WTC11 (cell line): ENCODE measurements around the gene ZNF12. TPM values are rescaled to one million over a fixed set of nuclear protein-coding genes. Genes with fewer than 3 reads are reported as not detected.

Experiments used
- ATAC-seq: fragments of 200-7000 bp; cut with Tn5 transposase; 2 replicates; pipeline ENCODE4 v1.10.0; 2021; ENCODE audit warnings: mild to moderate bottlenecking, moderate library complexity
- CTCF ChIA-PET: fragments of 300-600 bp; sonication (Branson Sonifier 250); formaldehyde crosslinking; loops from one replicate; lab custom pipeline; 2021; ENCODE audit warnings: antibody characterized with exemption; lab: Charles Lee
- POLR2A ChIA-PET: fragments of 350-600 bp; sonication (Branson Sonifier 250); formaldehyde crosslinking; loops from one replicate; lab custom pipeline; 2021; ENCODE audit warnings: antibody characterized with exemption; lab: Charles Lee
- DNase-seq: peaks from one replicate; pipeline ENCODE4 v3.0.0; 2021; ENCODE audit warnings: low spot score
- H3K27ac Mint-ChIP-seq: 2 replicates; pipeline ENCODE4 v1.8.0; 2021; ENCODE audit warnings: mixed read lengths
- H3K27me3 Mint-ChIP-seq: 2 replicates; pipeline ENCODE4 v1.8.0; 2021; ENCODE audit warnings: low read depth, mild to moderate bottlenecking, moderate library complexity, mixed read lengths
- H3K36me3 Mint-ChIP-seq: 2 replicates; pipeline ENCODE4 v1.8.0; 2021; ENCODE audit warnings: mixed read lengths
- H3K4me1 Mint-ChIP-seq: 2 replicates; pipeline ENCODE4 v1.8.0; 2022; ENCODE audit warnings: mixed read lengths
- H3K4me3 Mint-ChIP-seq: 2 replicates; pipeline ENCODE4 v1.8.0; 2021; ENCODE audit warnings: mild to moderate bottlenecking, moderate library complexity, mixed read lengths
- H3K9me3 Mint-ChIP-seq: 2 replicates; pipeline ENCODE4 v1.8.0; 2021; ENCODE audit warnings: mixed read lengths
- AFF4 ChIP-seq: sonication (generic); formaldehyde crosslinking; IDR thresholded peaks from 2 replicates; pipeline ENCODE4 v1.8.1; 2023; ENCODE audit warnings: mild to moderate bottlenecking, missing genetic modification reagents, borderline replicate concordance
- ARID4B ChIP-seq: sonication (generic); formaldehyde crosslinking; IDR thresholded peaks from 2 replicates; pipeline ENCODE4 v1.8.0; 2023; ENCODE audit warnings: missing genetic modification reagents, mild to moderate bottlenecking, borderline replicate concordance
- ESRRA ChIP-seq: sonication (generic); formaldehyde crosslinking; IDR thresholded peaks from 2 replicates; pipeline ENCODE4 v1.8.1; 2022; ENCODE audit warnings: mild to moderate bottlenecking, missing genetic modification reagents, borderline replicate concordance
- FOXP1 ChIP-seq: sonication (generic); formaldehyde crosslinking; IDR thresholded peaks from 2 replicates; pipeline ENCODE4 v1.8.0; 2022; ENCODE audit warnings: missing genetic modification reagents, mild to moderate bottlenecking, moderate library complexity, borderline replicate concordance
- GRHL2 ChIP-seq: fragments of 250-450 bp; sonication (Bioruptor Pico); IDR thresholded peaks from 2 replicates; pipeline ENCODE4 v1.8.0; 2022; ENCODE audit warnings: mild to moderate bottlenecking, moderate library complexity; ENCODE audit not compliant: insufficient replicate concordance, severe bottlenecking
- HMGA2 ChIP-seq: fragments of 250-450 bp; sonication (Bioruptor Pico); IDR thresholded peaks from 2 replicates; pipeline ENCODE4 v1.4.0; 2021; ENCODE audit warnings: mild to moderate bottlenecking, moderate library complexity
- JAZF1 ChIP-seq: fragments of 250-450 bp; sonication (Bioruptor Pico); IDR thresholded peaks from 2 replicates; pipeline ENCODE4 v1.9.0; 2021; ENCODE audit warnings: moderate library complexity, mild to moderate bottlenecking, inconsistent platforms
- MYBL2 ChIP-seq: sonication (generic); formaldehyde crosslinking; IDR thresholded peaks from 2 replicates; pipeline ENCODE4 v1.8.1; 2023; ENCODE audit warnings: mild to moderate bottlenecking, moderate library complexity, missing genetic modification reagents
- NFE2L1 ChIP-seq: sonication (generic); formaldehyde crosslinking; IDR thresholded peaks from 2 replicates; pipeline ENCODE4 v1.8.1; 2023; ENCODE audit warnings: missing genetic modification reagents
- SMAD3 ChIP-seq: sonication (generic); formaldehyde crosslinking; IDR thresholded peaks from 2 replicates; pipeline ENCODE4 v1.8.0; 2022; ENCODE audit warnings: missing genetic modification reagents, mild to moderate bottlenecking, borderline replicate concordance
- SMAD4 ChIP-seq: sonication (generic); formaldehyde crosslinking; IDR thresholded peaks from 2 replicates; pipeline ENCODE4 v1.8.0; 2022; ENCODE audit warnings: mild to moderate bottlenecking, missing genetic modification reagents
- TCF7 ChIP-seq: sonication (generic); formaldehyde crosslinking; IDR thresholded peaks from 2 replicates; pipeline ENCODE4 v1.8.0; 2022; ENCODE audit warnings: mild to moderate bottlenecking, low read depth, missing genetic modification reagents, moderate library complexity
- USF1 ChIP-seq: sonication (generic); formaldehyde crosslinking; IDR thresholded peaks from 2 replicates; pipeline ENCODE4 v1.8.0; 2022; ENCODE audit warnings: mild to moderate bottlenecking, missing genetic modification reagents
- ZNF121 ChIP-seq: sonication (generic); formaldehyde crosslinking; IDR thresholded peaks from 2 replicates; pipeline ENCODE4 v1.8.0; 2023; ENCODE audit warnings: missing genetic modification reagents
- ZNF396 ChIP-seq: fragments of 250-450 bp; sonication (Bioruptor Pico); IDR thresholded peaks from 2 replicates; pipeline ENCODE4 v1.8.0; 2021; ENCODE audit warnings: mild to moderate bottlenecking, moderate library complexity, borderline replicate concordance
- ZSCAN18 ChIP-seq: fragments of 250-450 bp; sonication (Bioruptor Pico); IDR thresholded peaks from 2 replicates; pipeline ENCODE4 v2.1.2; 2022; ENCODE audit warnings: mild to moderate bottlenecking, moderate library complexity
- total RNA-seq: library from RNA; stranded (reverse); gene quantifications from 3 replicates; pipeline ENCODE4 v1.2.3, GENCODE V29; 2021
- TF ChIP-seq, protein P1 (sequence below): sonication (generic); formaldehyde crosslinking; IDR thresholded peaks from 2 replicates; pipeline ENCODE4 v1.8.0; 2022; ENCODE audit warnings: mild to moderate bottlenecking, missing genetic modification reagents
- TF ChIP-seq, protein P2 (sequence below): sonication (generic); formaldehyde crosslinking; IDR thresholded peaks from 2 replicates; pipeline ENCODE4 v1.8.1; 2022; ENCODE audit warnings: low read depth, mild to moderate bottlenecking, moderate library complexity, missing genetic modification reagents, borderline replicate concordance
- TF ChIP-seq, protein P3 (sequence below): fragments of 250-450 bp; sonication (Bioruptor Pico); IDR thresholded peaks from 2 replicates; pipeline ENCODE4 v1.9.0; 2021; ENCODE audit warnings: mild to moderate bottlenecking
- TF ChIP-seq, protein P4 (sequence below): sonication (generic); formaldehyde crosslinking; IDR thresholded peaks from 2 replicates; pipeline ENCODE4 v1.8.1; 2023; ENCODE audit warnings: mild to moderate bottlenecking, missing genetic modification reagents

Gene ZNF12
- total RNA-seq, 1 experiment from 2014 or later: 21.6 TPM

DNA sequence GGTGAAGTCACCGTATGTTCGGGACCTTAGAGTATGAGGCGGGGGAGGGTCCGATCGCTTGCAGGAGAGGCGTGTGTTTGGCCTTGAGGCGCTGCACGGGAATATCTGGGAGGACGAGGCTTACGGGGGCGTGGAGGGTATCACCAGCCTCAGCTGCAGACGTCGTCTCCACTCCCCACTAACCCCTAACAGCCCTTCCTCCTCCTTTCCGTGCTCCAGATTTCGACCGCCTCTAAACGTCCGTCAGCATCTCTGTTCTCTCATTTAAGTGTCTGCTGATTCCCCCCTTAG is 23.5 kb upstream of the ZNF12 start (continued):
- TF ChIP-seq ARID4B (no peak), HMGA2 (CRISPR knock-in tag) (no peak), ZNF121 (CRISPR knock-in tag) (no peak)
- TF ChIP-seq, protein P1, sequence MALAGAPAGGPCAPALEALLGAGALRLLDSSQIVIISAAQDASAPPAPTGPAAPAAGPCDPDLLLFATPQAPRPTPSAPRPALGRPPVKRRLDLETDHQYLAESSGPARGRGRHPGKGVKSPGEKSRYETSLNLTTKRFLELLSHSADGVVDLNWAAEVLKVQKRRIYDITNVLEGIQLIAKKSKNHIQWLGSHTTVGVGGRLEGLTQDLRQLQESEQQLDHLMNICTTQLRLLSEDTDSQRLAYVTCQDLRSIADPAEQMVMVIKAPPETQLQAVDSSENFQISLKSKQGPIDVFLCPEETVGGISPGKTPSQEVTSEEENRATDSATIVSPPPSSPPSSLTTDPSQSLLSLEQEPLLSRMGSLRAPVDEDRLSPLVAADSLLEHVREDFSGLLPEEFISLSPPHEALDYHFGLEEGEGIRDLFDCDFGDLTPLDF (CRISPR knock-in tag): no peak

- peak; percentile 96 for DNase-seq
- H3K4me3 Mint-ChIP-seq: peak overlapping the region; percentile 92
- peaks cover 24% of the 10 kb centered on the region for H3K36me3 Mint-ChIP-seq
- H3K27me3 Mint-ChIP-seq: no peaks in the 10 kb centered on the region; the same call in none of the 2 replicates
- ChIA-PET POLR2A (interaction anchor here (1.0 kb wide), 1 partner anchor 23 kb away, joined by 3 read pairs; the partner anchor contains the start of gene ZNF12), CTCF (no interaction called here)
- H3K9me3 Mint-ChIP-seq: no peaks in the 10 kb centered on the region
- H3K4me1 Mint-ChIP-seq: peaks cover 9% of the 10 kb centered on the region
- peak; percentile 99 for ATAC-seq
- H3K27ac Mint-ChIP-seq: peak overlapping the region; percentile 95
- TF ChIP-seq TCF7 (peak; percentile 67; the same call in 1 of the 2 replicates), ZSCAN18 (CRISPR knock-in tag) (no peak), GRHL2 (CRISPR knock-in tag) (no peak), MYBL2 (CRISPR knock-in tag) (peak; percentile 79; the same call in 1 of the 2 replicates), ESRRA (CRISPR knock-in tag) (no peak), SMAD4 (CRISPR knock-in tag) (0 out of 2 replicates have a peak, but pooled peaks have one; percentile 24), AFF4 (CRISPR knock-in tag) (no peak), ZNF396 (CRISPR knock-in tag) (no peak), NFE2L1 (CRISPR knock-in tag) (peak; percentile 66; the same call in 1 of the 2 replicates), JAZF1 (no peak), SMAD3 (no peak), USF1 (0 out of 2 replicates have a peak, but pooled peaks have one; percentile 24), FOXP1 (peak; percentile 82)
- TF ChIP-seq, protein P2, sequence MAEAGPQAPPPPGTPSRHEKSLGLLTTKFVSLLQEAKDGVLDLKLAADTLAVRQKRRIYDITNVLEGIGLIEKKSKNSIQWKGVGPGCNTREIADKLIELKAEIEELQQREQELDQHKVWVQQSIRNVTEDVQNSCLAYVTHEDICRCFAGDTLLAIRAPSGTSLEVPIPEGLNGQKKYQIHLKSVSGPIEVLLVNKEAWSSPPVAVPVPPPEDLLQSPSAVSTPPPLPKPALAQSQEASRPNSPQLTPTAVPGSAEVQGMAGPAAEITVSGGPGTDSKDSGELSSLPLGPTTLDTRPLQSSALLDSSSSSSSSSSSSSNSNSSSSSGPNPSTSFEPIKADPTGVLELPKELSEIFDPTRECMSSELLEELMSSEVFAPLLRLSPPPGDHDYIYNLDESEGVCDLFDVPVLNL (CRISPR knock-in tag): peak; percentile 57; the same call in 1 of the 2 replicates
- TF ChIP-seq, protein P3, sequence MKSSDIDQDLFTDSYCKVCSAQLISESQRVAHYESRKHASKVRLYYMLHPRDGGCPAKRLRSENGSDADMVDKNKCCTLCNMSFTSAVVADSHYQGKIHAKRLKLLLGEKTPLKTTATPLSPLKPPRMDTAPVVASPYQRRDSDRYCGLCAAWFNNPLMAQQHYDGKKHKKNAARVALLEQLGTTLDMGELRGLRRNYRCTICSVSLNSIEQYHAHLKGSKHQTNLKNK (CRISPR knock-in tag): no peak
- TF ChIP-seq, protein P4, sequence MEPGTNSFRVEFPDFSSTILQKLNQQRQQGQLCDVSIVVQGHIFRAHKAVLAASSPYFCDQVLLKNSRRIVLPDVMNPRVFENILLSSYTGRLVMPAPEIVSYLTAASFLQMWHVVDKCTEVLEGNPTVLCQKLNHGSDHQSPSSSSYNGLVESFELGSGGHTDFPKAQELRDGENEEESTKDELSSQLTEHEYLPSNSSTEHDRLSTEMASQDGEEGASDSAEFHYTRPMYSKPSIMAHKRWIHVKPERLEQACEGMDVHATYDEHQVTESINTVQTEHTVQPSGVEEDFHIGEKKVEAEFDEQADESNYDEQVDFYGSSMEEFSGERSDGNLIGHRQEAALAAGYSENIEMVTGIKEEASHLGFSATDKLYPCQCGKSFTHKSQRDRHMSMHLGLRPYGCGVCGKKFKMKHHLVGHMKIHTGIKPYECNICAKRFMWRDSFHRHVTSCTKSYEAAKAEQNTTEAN: peak; percentile 78; the same call in 1 of the 2 replicates
These were observed 23.0 kb upstream of the ZNF12 start for GRCh38 chr7:6729492-6730342.
